NCI-H345 treated with DMSO at 0.1 percent for 48 hours (cell line): Measurements from ENCODE around the gene RLIM.

Source experiments
- DNase-seq: peaks from one replicate; lab custom pipeline; 2025; ENCODE audit not compliant: unreplicated experiment; lab: John Stamatoyannopoulos, UW

RLIM gene

DNA sequence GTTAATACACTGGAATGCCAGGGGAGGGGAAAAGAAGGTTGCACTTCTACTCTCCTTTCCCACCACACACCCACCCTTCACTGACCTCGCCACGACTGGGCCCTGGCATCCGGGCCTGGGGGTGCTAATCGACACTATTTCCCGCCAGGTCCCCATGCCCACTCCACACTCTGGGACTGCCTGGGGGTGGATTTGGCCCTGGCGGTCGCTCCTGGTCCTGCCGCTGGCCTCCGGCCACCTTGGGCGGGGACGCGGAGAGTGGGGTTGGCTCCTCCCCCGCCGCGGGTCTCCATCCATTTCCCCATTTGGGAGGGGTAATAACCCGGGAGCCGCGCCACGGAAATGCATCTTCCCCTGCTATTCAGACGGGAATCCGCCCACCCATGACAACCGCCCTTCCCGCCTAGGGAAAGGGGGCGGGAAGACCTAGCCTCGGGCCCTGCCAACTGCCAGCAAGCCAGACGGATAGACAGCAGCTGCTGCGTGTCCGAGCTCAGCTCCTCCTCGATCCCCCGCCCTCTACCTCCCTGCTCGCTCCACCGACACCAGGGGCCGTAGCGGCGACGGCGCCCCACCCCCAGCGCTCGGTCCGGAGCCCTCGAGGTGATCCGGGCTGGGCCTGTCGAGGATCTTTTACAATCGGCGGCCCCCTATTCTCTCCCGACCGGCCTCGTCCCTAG lies 78.1 kb downstream of the RLIM start:
- no peak for DNase-seq

DNA sequence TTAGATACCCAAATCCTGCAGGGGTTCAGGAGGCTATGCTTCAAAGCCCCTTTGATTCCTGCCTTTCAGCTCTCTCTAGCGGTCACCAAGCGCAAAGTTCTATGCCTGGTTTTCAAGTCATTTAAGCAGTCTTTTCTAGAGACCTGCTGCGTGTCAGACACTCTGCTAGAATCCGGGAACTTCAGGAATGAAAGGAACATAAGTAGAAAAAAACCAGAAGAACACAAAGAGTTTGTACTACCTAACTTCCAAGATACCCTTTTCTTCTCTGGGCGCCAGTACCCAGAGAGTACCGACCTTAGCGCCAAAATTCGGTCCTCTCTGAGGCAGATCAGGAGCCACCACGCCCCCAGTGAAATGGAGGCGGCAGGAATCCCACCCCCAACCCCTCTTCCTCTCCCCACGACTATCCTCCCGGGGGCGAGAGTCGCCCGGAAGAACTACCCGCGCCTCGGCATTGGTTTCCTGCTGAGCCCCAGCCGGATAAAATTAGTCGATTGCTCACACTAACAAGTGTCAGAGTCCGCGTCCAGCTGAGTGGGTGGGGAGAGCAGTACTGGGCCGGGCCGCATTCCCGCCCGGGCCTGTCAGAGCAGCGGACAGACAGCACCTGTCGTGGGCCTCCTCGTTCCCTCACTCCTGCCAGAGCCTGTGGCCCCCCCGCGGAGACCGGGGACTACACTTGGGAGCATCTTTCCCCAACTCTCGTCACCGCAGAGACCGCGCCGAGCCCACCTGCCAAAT lies 78.8 kb downstream of the RLIM start:
- no peak for DNase-seq
